Spleen (tissue), 11 donors: Measurements from ENCODE around the gene PPP1R9A. TPM values are rescaled to one million over a fixed set of nuclear protein-coding genes. Genes with fewer than 3 reads are reported as not detected.

Source experiments
- DNase-seq: peaks from one replicate; pipeline ENCODE4 v3.0.0-alpha.2; 2020
- H3K27ac ChIP-seq, 8 donors: fragments of 200-600 bp; sonication (generic) in 7 of 8; 1 replicate in 4 of 8; 2 replicates in 4 of 8; pipeline versions ENCODE4 v1.5.0 to v1.8.0; 2016 to 2021; ENCODE audit warnings: inconsistent platforms in 4 of 8, mild to moderate bottlenecking in 4 of 8, moderate library complexity in 1 of 8
- H3K27me3 ChIP-seq, 7 donors: fragments of 200-600 bp; sonication (generic) in 6 of 7; replicated peaks in 1 of 7; 1 replicate in 4 of 7; 2 replicates in 3 of 7; pipeline versions ENCODE4 v1.5.0 to v1.8.0; 2016 to 2021; ENCODE audit warnings: inconsistent platforms in 3 of 7, mild to moderate bottlenecking in 1 of 7
- H3K36me3 ChIP-seq, 6 donors: fragments of 200-600 bp; sonication (generic) in 5 of 6; 1 replicate in 4 of 6; 2 replicates in 2 of 6; pipeline versions ENCODE4 v1.5.0 to v1.8.0; 2016 to 2021; ENCODE audit warnings: inconsistent platforms in 2 of 6
- H3K4me1 ChIP-seq, 6 donors: fragments of 200-600 bp; sonication (generic) in 5 of 6; 1 replicate in 3 of 6; 2 replicates in 3 of 6; pipeline versions ENCODE4 v1.5.0 to v1.8.0; 2016 to 2021; ENCODE audit warnings: inconsistent platforms in 3 of 6
- H3K4me3 ChIP-seq, 8 donors: fragments of 200-600 bp; sonication (generic) in 7 of 8; 1 replicate in 4 of 8; 2 replicates in 4 of 8; pipeline versions ENCODE4 v1.5.0 to v1.8.0; 2016 to 2021; ENCODE audit warnings: inconsistent platforms in 4 of 8, mild to moderate bottlenecking in 4 of 8, moderate library complexity in 2 of 8
- H3K9me3 ChIP-seq, 8 donors: fragments of 200-600 bp; sonication (generic) in 7 of 8; 1 replicate in 4 of 8; 2 replicates in 4 of 8; pipeline versions ENCODE4 v1.5.0 to v1.8.0; 2016 to 2021; ENCODE audit warnings: inconsistent platforms in 4 of 8
- POLR2A ChIP-seq, 3 donors: fragments of 450-650 bp; IDR thresholded peaks; one replicate each; pipeline ENCODE4 v1.5.1; 2017; ENCODE audit warnings: antibody characterized with exemption in 3 of 3, mild to moderate bottlenecking in 1 of 3
- POLR2AphosphoS5 ChIP-seq, 3 donors: sonication (generic); formaldehyde crosslinking; IDR thresholded peaks; one replicate each; pipeline ENCODE4 v1.5.1; 2017; ENCODE audit warnings: antibody characterized with exemption in 3 of 3
- WGBS, 5 donors: extraction: QIAGEN DNeasy Blood & Tissue Kit in 3 of 5; methylation state at CpG; one replicate each; pipeline versions ENCODE4 v1.1.5 to v1.1.7; 2013 to 2018; 5-methylcytosine and 5-hydroxymethylcytosine counted together
- intact Hi-C: fragments of 100-400 bp; cut with DNase I; formaldehyde crosslinking; loops from one replicate; pipeline ENCODE4 v1.15.0; 2023; ENCODE audit warnings: low total_unique reads
- polyA plus RNA-seq, 3 donors: library from polyadenylated mRNA; stranded (reverse); fragments of 200-250 nt; gene quantifications; one replicate each; pipeline ENCODE4 v1.2.1, GENCODE V29; 2013
- total RNA-seq, 7 donors: library from RNA; depleted of rRNA in 3 of 7; stranded (reverse); fragments of >200 nt in 3 of 7; fragmentation: NEBNext Ultra II Directional in 4 of 7; extraction: Animal tissue kit (Norgen Biotek cat#: 25700) in 4 of 7; gene quantifications; one replicate each; pipeline versions ENCODE4 v1.1.0 to v1.2.1, GENCODE V29; 2016 to 2021
- TF ChIP-seq, protein P1 (sequence below), 11 experiments: fragments of 200-600 bp in 7 of 11; fragments of 450-650 bp in 4 of 11; sonication (generic) in 4 of 11; IDR thresholded peaks in 8 of 11; conservative IDR thresholded peaks in 3 of 11; 1 replicate in 7 of 11; 2 replicates in 4 of 11; pipeline versions ENCODE4 v1.4.0 to v1.8.0; 2016 to 2021; ENCODE audit warnings: antibody characterized with exemption in 11 of 11, inconsistent platforms in 4 of 11, mild to moderate bottlenecking in 1 of 11
- donor health status: healthy with polysubstance abuse.
- donor health status: DM: no; HTN: no; CAD: no; lungs with moderate emphysema.
- donor health status: DM: no; HTN: no; CAD: no.
- donor health status: Bipolar disorder and iron deficiency.
- donor health status: healthy.
- donor health status: DM: no; HTN: no; CAD: no.
- donor health status: DM: yes; HTN: yes; CAD: no.

The PPP1R9A gene
- total and polyA plus RNA-seq, 10 donors: 0.52 to 24.1 (median 10.9) TPM

DNA sequence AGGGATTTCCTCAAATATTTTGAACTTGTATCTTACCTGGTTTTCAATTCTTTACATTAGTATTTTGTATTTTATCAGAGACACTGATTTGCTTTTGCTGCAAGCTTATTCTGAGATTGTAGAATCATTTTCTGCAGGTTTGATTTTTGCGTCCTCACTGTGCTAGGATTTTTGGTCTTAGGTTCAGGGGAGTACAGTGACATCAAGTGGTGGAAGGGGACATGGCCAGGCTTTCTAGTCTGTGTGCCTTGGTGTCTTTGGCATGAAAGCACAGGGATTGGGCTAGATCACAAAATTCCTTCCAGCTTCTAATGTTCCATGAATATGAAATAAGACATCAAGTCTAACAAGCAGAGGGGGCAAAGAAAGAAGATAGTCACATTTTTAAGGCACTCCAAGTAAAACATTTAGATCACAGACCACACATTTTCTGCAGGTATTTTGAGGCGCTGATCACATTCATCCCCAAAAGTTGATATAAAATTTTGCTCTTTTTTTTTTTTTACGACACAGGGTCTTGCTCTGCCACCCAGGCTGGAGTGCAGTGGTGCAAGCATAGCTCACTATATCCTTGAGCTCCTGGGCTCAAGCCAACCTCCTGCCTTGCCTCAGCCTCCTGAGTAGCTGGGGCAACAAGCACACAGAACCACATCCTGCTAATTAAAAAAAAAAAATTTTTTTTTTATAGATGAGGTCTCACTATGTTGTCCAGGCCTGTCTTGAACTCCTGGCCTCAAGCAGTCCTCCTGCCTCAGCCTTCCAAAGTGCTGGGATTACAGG is 292.6 kb downstream of the PPP1R9A start:
- no peak for DNase-seq
- Histone ChIP-seq H3K27me3 (no peaks in the 10 kb centered on the region), H3K9me3 (no peaks in the 10 kb centered on the region), H3K27ac (no peak overlapping the region), H3K4me3 (no peak overlapping the region), H3K36me3 (no peaks in the 10 kb centered on the region), H3K4me1 (no peaks in the 10 kb centered on the region)
- 61 to 75% (median 72%) methylated on average over 3 of the region's 3 CpGs for WGBS, 5 donors
- intact Hi-C loops: loop anchor here (10.0 kb wide), 1 partner anchor 745 kb away; no protein-coding TSS in a partner anchor
- no peak for TF ChIP-seq POLR2AphosphoS5 (IDR thresholded peaks at IDR 0.05)
- TF ChIP-seq, protein P1, sequence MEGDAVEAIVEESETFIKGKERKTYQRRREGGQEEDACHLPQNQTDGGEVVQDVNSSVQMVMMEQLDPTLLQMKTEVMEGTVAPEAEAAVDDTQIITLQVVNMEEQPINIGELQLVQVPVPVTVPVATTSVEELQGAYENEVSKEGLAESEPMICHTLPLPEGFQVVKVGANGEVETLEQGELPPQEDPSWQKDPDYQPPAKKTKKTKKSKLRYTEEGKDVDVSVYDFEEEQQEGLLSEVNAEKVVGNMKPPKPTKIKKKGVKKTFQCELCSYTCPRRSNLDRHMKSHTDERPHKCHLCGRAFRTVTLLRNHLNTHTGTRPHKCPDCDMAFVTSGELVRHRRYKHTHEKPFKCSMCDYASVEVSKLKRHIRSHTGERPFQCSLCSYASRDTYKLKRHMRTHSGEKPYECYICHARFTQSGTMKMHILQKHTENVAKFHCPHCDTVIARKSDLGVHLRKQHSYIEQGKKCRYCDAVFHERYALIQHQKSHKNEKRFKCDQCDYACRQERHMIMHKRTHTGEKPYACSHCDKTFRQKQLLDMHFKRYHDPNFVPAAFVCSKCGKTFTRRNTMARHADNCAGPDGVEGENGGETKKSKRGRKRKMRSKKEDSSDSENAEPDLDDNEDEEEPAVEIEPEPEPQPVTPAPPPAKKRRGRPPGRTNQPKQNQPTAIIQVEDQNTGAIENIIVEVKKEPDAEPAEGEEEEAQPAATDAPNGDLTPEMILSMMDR (IDR thresholded peaks at IDR 0.05 in 8 of 11, conservative IDR thresholded peaks at IDR 0.05 in 3 of 11): peak in 8 of 11 experiments; percentile 33 to 67 (median 58)

DNA sequence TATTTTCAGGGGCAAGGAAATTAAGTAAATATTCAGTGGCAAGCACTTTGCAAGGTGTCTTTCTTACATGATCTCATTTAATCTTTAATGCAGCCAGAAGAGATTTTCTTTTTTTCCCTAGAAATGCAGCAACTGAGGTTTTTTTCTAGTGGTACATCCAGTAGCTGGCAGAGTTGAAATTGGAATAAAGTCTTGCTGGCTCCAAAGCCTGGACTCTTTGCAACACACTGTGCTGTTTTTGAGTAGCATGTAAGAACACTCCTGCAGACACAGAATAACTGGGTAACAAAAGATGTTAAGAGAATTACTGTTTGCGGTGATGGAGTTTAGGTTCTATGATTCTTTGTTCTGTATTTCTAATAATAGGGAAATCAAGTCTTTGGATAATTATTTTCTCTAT is 293.3 kb downstream of the PPP1R9A start:
- TF ChIP-seq, protein P1 (IDR thresholded peaks at IDR 0.05 in 8 of 11, conservative IDR thresholded peaks at IDR 0.05 in 3 of 11): no peak
- TF ChIP-seq POLR2AphosphoS5 (IDR thresholded peaks at IDR 0.05) (no peak), POLR2A (IDR thresholded peaks at IDR 0.05) (no peak)
- Histone ChIP-seq H3K36me3 (no peaks in the 10 kb centered on the region), H3K27me3 (no peaks in the 10 kb centered on the region), H3K4me3 (no peak overlapping the region), H3K9me3 (no peaks in the 10 kb centered on the region), H3K4me1 (no peaks in the 10 kb centered on the region), H3K27ac (no peak overlapping the region)
- no peak for DNase-seq
- 88 to 100% (median 95%) methylated on average over 1 of the region's 1 CpG for WGBS, 5 donors
- intact Hi-C loops: no loop called here

DNA sequence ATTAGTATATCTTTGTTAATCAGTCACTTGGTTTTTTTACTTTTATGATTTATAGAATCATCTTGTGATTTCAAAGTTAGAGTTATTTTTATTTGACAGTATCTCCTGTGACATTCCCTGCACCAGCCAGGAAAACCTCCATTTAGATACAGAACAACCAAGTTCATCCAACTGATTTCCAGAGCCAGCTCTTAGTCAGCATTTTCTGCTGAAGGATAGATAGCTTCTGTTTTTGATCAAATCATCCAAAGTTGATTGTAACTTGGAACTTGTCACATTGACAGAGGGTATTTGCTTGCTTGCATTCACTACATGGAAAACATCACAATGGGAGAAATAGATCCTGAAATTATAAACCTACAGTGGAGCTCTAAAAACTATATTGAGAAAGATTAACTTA is 294.3 kb downstream of the PPP1R9A start:
- DNase-seq: no peak
- no peak overlapping the region for H3K4me3 ChIP-seq
- TF ChIP-seq POLR2A (IDR thresholded peaks at IDR 0.05) (no peak), POLR2AphosphoS5 (IDR thresholded peaks at IDR 0.05) (no peak)
- TF ChIP-seq, protein P1 (IDR thresholded peaks at IDR 0.05 in 8 of 11, conservative IDR thresholded peaks at IDR 0.05 in 3 of 11): no peak
- no peaks in the 10 kb centered on the region for H3K4me1 ChIP-seq
- no peaks in the 10 kb centered on the region for H3K36me3 ChIP-seq
- H3K27me3 ChIP-seq: no peaks in the 10 kb centered on the region
- intact Hi-C loops: no loop called here
- no peak overlapping the region for H3K27ac ChIP-seq
- no peaks in the 10 kb centered on the region for H3K9me3 ChIP-seq

DNA sequence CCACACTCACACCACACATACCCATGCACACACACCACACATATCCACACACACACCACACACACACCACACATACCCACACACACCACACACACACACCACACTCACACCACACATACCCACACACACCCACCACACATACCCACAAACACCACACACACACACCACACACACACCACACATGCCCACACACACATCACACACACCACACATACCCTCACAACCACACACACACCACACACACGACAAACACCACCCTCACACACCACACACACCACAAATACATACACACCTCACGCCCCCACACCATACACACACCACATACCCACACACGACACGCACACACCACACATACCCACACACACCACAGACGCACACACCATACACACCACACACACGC is 297.2 kb downstream of the PPP1R9A start:
- DNase-seq: no peak
- intact Hi-C loops: no loop called here
- no peaks in the 10 kb centered on the region for H3K9me3 ChIP-seq
- H3K4me1 ChIP-seq: no peaks in the 10 kb centered on the region
- WGBS, 5 donors: 89 to 93% (median 90%) methylated on average over 6 of the region's 6 CpGs
- H3K27ac ChIP-seq: no peak overlapping the region
- TF ChIP-seq, protein P1 (IDR thresholded peaks at IDR 0.05 in 8 of 11, conservative IDR thresholded peaks at IDR 0.05 in 3 of 11): no peak
- TF ChIP-seq POLR2AphosphoS5 (IDR thresholded peaks at IDR 0.05) (no peak), POLR2A (IDR thresholded peaks at IDR 0.05) (no peak)
- H3K27me3 ChIP-seq: no peaks in the 10 kb centered on the region
- no peaks in the 10 kb centered on the region for H3K36me3 ChIP-seq
- no peak overlapping the region for H3K4me3 ChIP-seq
